GM12878 (cell line): ENCODE data around the gene OR52B2. TPM values are rescaled to one million over a fixed set of nuclear protein-coding genes. Genes with fewer than 3 reads are reported as not detected.

Experiments
- GABPA ChIP-seq: IDR thresholded peaks from 2 replicates; pipeline ENCODE4 v1.6.1; 2014; ENCODE audit warnings: antibody characterized with exemption, low read depth, mild to moderate bottlenecking, inconsistent platforms
- KAT2A ChIP-seq: conservative IDR thresholded peaks from 2 replicates; pipeline ENCODE4 v1.6.1; 2011; ENCODE audit warnings: low read depth, low read length; ENCODE audit not compliant: control insufficient read depth
- POLR2AphosphoS2 ChIP-seq: IDR thresholded peaks from 2 replicates; pipeline ENCODE4 v1.6.1; 2011; ENCODE audit warnings: low read depth, mild to moderate bottlenecking, low read length, improper control_type of control experiment, moderate library complexity
- REST ChIP-seq: IDR thresholded peaks from 2 replicates; pipeline ENCODE4 v1.6.1; 2012; ENCODE audit warnings: mild to moderate bottlenecking, low read depth, low read length
- SMC3 ChIP-seq: IDR thresholded peaks from 2 replicates; pipeline ENCODE4 v1.6.1; 2011; ENCODE audit warnings: low read length, improper control_type of control experiment, borderline replicate concordance
- polyA plus RNA-seq, 11 experiments: library from polyadenylated mRNA; depleted of rRNA in 4 of 11; unstranded in 6 of 11; stranded (reverse) in 5 of 11; fragments of >200 nt; fragmentation: Nextera tagmentation in 4 of 11; fragmentation: Illumina TruSeq in 1 of 11; extraction: Ambion mirVana in 4 of 11; extraction: Trizol in 1 of 11; gene quantifications; 1 replicate in 1 of 11; 2 replicates in 10 of 11; pipeline versions ENCODE4 v1.2.1 to v1.2.3, GENCODE V29; 2011 to 2016; ENCODE audit warnings: inconsistent platforms in 2 of 11, missing spikeins in 2 of 11, low read depth in 1 of 11
- total RNA-seq, 4 experiments: library from RNA; depleted of rRNA in 3 of 4; stranded (reverse); fragments of >200 nt in 3 of 4; fragmentation: Illumina TruSeq in 1 of 4; extraction: Trizol in 1 of 4; gene quantifications; 2 replicates each; pipeline versions ENCODE4 v1.2.1 to v1.2.3, GENCODE V29; 2013 to 2021
- TF ChIP-seq, protein P1 (sequence below): IDR thresholded peaks from 2 replicates; pipeline ENCODE4 v1.6.1; 2011; ENCODE audit warnings: mild to moderate bottlenecking, low read depth, low read length, moderate library complexity; ENCODE audit not compliant: insufficient replicate concordance

Gene OR52B2
- total and polyA plus RNA-seq, 10 of the 15 experiments (the other 5 are each of a cell fraction or from before 2014, with no cell fraction given): 0.08 TPM; not detected in 9

DNA sequence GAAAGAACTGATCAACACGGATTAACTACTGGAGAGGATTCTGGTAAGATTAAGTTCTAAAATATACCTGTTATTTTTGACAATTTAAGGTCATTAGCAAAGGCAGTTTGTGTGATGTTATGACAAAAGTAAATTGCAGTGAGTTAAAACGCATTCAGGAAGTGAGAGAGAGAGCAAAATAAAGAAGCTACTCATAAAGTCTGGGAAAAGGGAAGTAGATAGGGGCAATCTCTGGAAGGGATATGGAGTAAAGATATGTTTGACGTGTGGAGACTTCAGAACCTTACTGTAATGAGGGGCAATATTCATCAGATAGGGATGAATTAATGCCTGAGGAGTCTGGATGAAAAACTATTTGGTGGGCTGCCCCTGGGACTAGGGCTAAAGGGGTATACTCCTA lies 45.9 kb downstream of the OR52B2 start (continued):
- no peak for TF ChIP-seq REST
- TF ChIP-seq, protein P1, sequence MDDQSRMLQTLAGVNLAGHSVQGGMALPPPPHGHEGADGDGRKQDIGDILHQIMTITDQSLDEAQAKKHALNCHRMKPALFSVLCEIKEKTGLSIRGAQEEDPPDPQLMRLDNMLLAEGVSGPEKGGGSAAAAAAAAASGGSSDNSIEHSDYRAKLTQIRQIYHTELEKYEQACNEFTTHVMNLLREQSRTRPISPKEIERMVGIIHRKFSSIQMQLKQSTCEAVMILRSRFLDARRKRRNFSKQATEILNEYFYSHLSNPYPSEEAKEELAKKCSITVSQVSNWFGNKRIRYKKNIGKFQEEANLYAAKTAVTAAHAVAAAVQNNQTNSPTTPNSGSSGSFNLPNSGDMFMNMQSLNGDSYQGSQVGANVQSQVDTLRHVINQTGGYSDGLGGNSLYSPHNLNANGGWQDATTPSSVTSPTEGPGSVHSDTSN: no peak
- TF ChIP-seq KAT2A: no peak
- TF ChIP-seq GABPA: no peak
- no peak for TF ChIP-seq POLR2AphosphoS2
- no peak for TF ChIP-seq SMC3

Other genes starting within 250 kb of the OR52B2 start
Only the 7 nearest of the 14 such genes appear.
- under 0.01 TPM in 1 of 2 replicates, not detected in the other for gene OR56A1, start 139.6 kb downstream of the OR52B2 start, total RNA-seq (2014; rRNA removed)
- gene OR56A1, start 139.6 kb downstream of the OR52B2 start, total RNA-seq (2014; rRNA removed; fragmentation: Illumina TruSeq; extraction: Trizol): not detected in 2 replicates
- not detected in 2 replicates for gene OR56A1, start 139.6 kb downstream of the OR52B2 start, total RNA-seq (2021)
- not detected in 2 replicates for gene OR56A1, start 139.6 kb downstream of the OR52B2 start, polyA plus RNA-seq (2011; rRNA removed)
- gene OR56A1, start 139.6 kb downstream of the OR52B2 start, polyA plus RNA-seq (2014; fragmentation: Illumina TruSeq; extraction: Trizol): not detected in 2 replicates
- not detected for gene OR56A1, start 139.6 kb downstream of the OR52B2 start, polyA plus RNA-seq (2014; fragmentation: Nextera tagmentation; extraction: Ambion mirVana)
- gene OR56A1, start 139.6 kb downstream of the OR52B2 start, polyA plus RNA-seq (2014; rRNA removed): not detected in 2 replicates
- not detected for gene OR56A1, start 139.6 kb downstream of the OR52B2 start, polyA plus RNA-seq (2016; fragmentation: Nextera tagmentation; extraction: Ambion mirVana)
- not detected in 2 replicates for gene OR56B4, start 62.6 kb downstream of the OR52B2 start, total RNA-seq (2014; rRNA removed)
- not detected in 2 replicates for gene OR56B4, start 62.6 kb downstream of the OR52B2 start, total RNA-seq (2014; rRNA removed; fragmentation: Illumina TruSeq; extraction: Trizol)
- not detected in 2 replicates for gene OR56B4, start 62.6 kb downstream of the OR52B2 start, total RNA-seq (2021)
- not detected in 2 replicates for gene OR56B4, start 62.6 kb downstream of the OR52B2 start, polyA plus RNA-seq (2011; rRNA removed)
- not detected in 2 replicates for gene OR56B4, start 62.6 kb downstream of the OR52B2 start, polyA plus RNA-seq (2014; fragmentation: Illumina TruSeq; extraction: Trizol)
- not detected for gene OR56B4, start 62.6 kb downstream of the OR52B2 start, polyA plus RNA-seq (2014; fragmentation: Nextera tagmentation; extraction: Ambion mirVana)
- gene OR56B4, start 62.6 kb downstream of the OR52B2 start, polyA plus RNA-seq (2014; rRNA removed): not detected in 2 replicates
- not detected for gene OR56B4, start 62.6 kb downstream of the OR52B2 start, polyA plus RNA-seq (2016; fragmentation: Nextera tagmentation; extraction: Ambion mirVana)
- not detected in 2 replicates for gene OR52W1, start 28.9 kb upstream of the OR52B2 start, total RNA-seq (2014; rRNA removed)
- gene OR52W1, start 28.9 kb upstream of the OR52B2 start, total RNA-seq (2014; rRNA removed; fragmentation: Illumina TruSeq; extraction: Trizol): not detected in 2 replicates
- gene OR52W1, start 28.9 kb upstream of the OR52B2 start, total RNA-seq (2021): not detected in 2 replicates
- not detected in 2 replicates for gene OR52W1, start 28.9 kb upstream of the OR52B2 start, polyA plus RNA-seq (2011; rRNA removed)
- gene OR52W1, start 28.9 kb upstream of the OR52B2 start, polyA plus RNA-seq (2014; fragmentation: Illumina TruSeq; extraction: Trizol): not detected in 2 replicates
- gene OR52W1, start 28.9 kb upstream of the OR52B2 start, polyA plus RNA-seq (2014; fragmentation: Nextera tagmentation; extraction: Ambion mirVana): not detected
- not detected in 2 replicates for gene OR52W1, start 28.9 kb upstream of the OR52B2 start, polyA plus RNA-seq (2014; rRNA removed)
- gene OR52W1, start 28.9 kb upstream of the OR52B2 start, polyA plus RNA-seq (2016; fragmentation: Nextera tagmentation; extraction: Ambion mirVana): not detected
- not detected in 2 replicates for gene C11orf42, start 35.2 kb upstream of the OR52B2 start, total RNA-seq (2014; rRNA removed)
- gene C11orf42, start 35.2 kb upstream of the OR52B2 start, total RNA-seq (2014; rRNA removed; fragmentation: Illumina TruSeq; extraction: Trizol): not detected in 2 replicates
- not detected in 2 replicates for gene C11orf42, start 35.2 kb upstream of the OR52B2 start, total RNA-seq (2021)
- gene C11orf42, start 35.2 kb upstream of the OR52B2 start, polyA plus RNA-seq (2011; rRNA removed): not detected in 2 replicates
- not detected in 2 replicates for gene C11orf42, start 35.2 kb upstream of the OR52B2 start, polyA plus RNA-seq (2014; fragmentation: Illumina TruSeq; extraction: Trizol)
- gene C11orf42, start 35.2 kb upstream of the OR52B2 start, polyA plus RNA-seq (2014; fragmentation: Nextera tagmentation; extraction: Ambion mirVana): not detected
- gene C11orf42, start 35.2 kb upstream of the OR52B2 start, polyA plus RNA-seq (2014; rRNA removed): not detected in 2 replicates
- under 1 TPM in 1 of 2 experiments, not detected in 1; 0.19 TPM for gene C11orf42, start 35.2 kb upstream of the OR52B2 start, polyA plus RNA-seq (2016; fragmentation: Nextera tagmentation; extraction: Ambion mirVana)
- gene FHIP1B, start 64.3 kb upstream of the OR52B2 start, total RNA-seq (2014; rRNA removed): 12.0 and 16.0 TPM in 2 replicates
- gene FHIP1B, start 64.3 kb upstream of the OR52B2 start, total RNA-seq (2014; rRNA removed; fragmentation: Illumina TruSeq; extraction: Trizol): 7.4 and 8.8 TPM in 2 replicates
- 14.9 and 17.0 TPM in 2 replicates for gene FHIP1B, start 64.3 kb upstream of the OR52B2 start, total RNA-seq (2021)
- 18.1 and 28.1 TPM in 2 replicates for gene FHIP1B, start 64.3 kb upstream of the OR52B2 start, polyA plus RNA-seq (2011; rRNA removed)
- gene FHIP1B, start 64.3 kb upstream of the OR52B2 start, polyA plus RNA-seq (2014; fragmentation: Illumina TruSeq; extraction: Trizol): 7.7 and 11.6 TPM in 2 replicates
- gene FHIP1B, start 64.3 kb upstream of the OR52B2 start, polyA plus RNA-seq (2014; fragmentation: Nextera tagmentation; extraction: Ambion mirVana): 1 to 10 TPM in 1 of 2 experiments, under 1 TPM in 1; 0.90 to 1.3 TPM
- gene FHIP1B, start 64.3 kb upstream of the OR52B2 start, polyA plus RNA-seq (2014; rRNA removed): 24.6 and 25.3 TPM in 2 replicates
- gene FHIP1B, start 64.3 kb upstream of the OR52B2 start, polyA plus RNA-seq (2016; fragmentation: Nextera tagmentation; extraction: Ambion mirVana): 10 to 100 TPM in 1 of 2 experiments, 1 to 10 TPM in 1; 7.8 to 10.7 TPM
- 0.06 and 0.11 TPM in 2 replicates for gene CNGA4, start 68.8 kb upstream of the OR52B2 start, total RNA-seq (2014; rRNA removed)
- gene CNGA4, start 68.8 kb upstream of the OR52B2 start, total RNA-seq (2014; rRNA removed; fragmentation: Illumina TruSeq; extraction: Trizol): not detected in 2 replicates
- gene CNGA4, start 68.8 kb upstream of the OR52B2 start, total RNA-seq (2021): 0.10 TPM in 1 of 2 replicates, not detected in the other
- 0.12 and 0.26 TPM in 2 replicates for gene CNGA4, start 68.8 kb upstream of the OR52B2 start, polyA plus RNA-seq (2011; rRNA removed)
- 0.07 and 0.13 TPM in 2 replicates for gene CNGA4, start 68.8 kb upstream of the OR52B2 start, polyA plus RNA-seq (2014; fragmentation: Illumina TruSeq; extraction: Trizol)
- gene CNGA4, start 68.8 kb upstream of the OR52B2 start, polyA plus RNA-seq (2014; fragmentation: Nextera tagmentation; extraction: Ambion mirVana): not detected
- 0.05 and 0.08 TPM in 2 replicates for gene CNGA4, start 68.8 kb upstream of the OR52B2 start, polyA plus RNA-seq (2014; rRNA removed)
- gene CNGA4, start 68.8 kb upstream of the OR52B2 start, polyA plus RNA-seq (2016; fragmentation: Nextera tagmentation; extraction: Ambion mirVana): not detected
- gene CCKBR, start 89.5 kb upstream of the OR52B2 start, total RNA-seq (2014; rRNA removed): not detected in 2 replicates
- gene CCKBR, start 89.5 kb upstream of the OR52B2 start, total RNA-seq (2014; rRNA removed; fragmentation: Illumina TruSeq; extraction: Trizol): not detected in 2 replicates
- gene CCKBR, start 89.5 kb upstream of the OR52B2 start, total RNA-seq (2021): not detected in 2 replicates
- not detected in 2 replicates for gene CCKBR, start 89.5 kb upstream of the OR52B2 start, polyA plus RNA-seq (2011; rRNA removed)
- not detected in 2 replicates for gene CCKBR, start 89.5 kb upstream of the OR52B2 start, polyA plus RNA-seq (2014; fragmentation: Illumina TruSeq; extraction: Trizol)
- not detected for gene CCKBR, start 89.5 kb upstream of the OR52B2 start, polyA plus RNA-seq (2014; fragmentation: Nextera tagmentation; extraction: Ambion mirVana)
- gene CCKBR, start 89.5 kb upstream of the OR52B2 start, polyA plus RNA-seq (2014; rRNA removed): not detected in 2 replicates
- not detected for gene CCKBR, start 89.5 kb upstream of the OR52B2 start, polyA plus RNA-seq (2016; fragmentation: Nextera tagmentation; extraction: Ambion mirVana)